ENCODE data around the gene PLIN3. TPM values are rescaled to one million over a fixed set of nuclear protein-coding genes. Genes with fewer than 3 reads are reported as not detected.

Gene PLIN3
- total and polyA plus RNA-seq, 2 of the 4 experiments (the other 2 are of a cell fraction), result 147 to 246 TPM

DNA sequence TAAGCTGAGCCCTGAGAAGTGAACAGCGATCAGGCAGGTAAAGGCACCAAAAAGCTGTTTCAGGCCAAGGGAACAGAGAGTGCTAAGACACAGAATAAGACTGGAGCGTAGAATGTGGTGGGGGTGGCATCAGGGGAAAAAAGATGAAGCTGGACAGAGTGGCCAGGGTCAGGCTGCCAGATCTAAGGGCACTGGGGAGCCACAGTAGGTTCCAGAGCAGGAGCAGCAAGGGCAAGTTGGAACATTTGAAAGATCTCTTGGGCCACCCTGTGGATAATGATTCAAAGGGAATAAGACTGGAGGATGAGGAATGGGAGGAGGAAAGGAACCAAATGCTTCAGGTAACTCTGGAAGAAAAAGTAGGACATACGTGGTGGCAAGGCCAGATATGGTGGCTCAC is 6.5 kb upstream of the PLIN3 start:
- Histone ChIP-seq H3K23ac (ENCODE audit: low read depth, low read length) (no peak overlapping the region), H3K27me3 (ENCODE audit: control insufficient read depth, insufficient read depth, low read length) (no peaks in the 10 kb centered on the region), H3K9me3 (ENCODE audit: control insufficient read depth, insufficient read depth, low read length) (no peaks in the 10 kb centered on the region), H4K20me1 (ENCODE audit: insufficient read depth, low read length) (no peaks in the 10 kb centered on the region), H2BK15ac (ENCODE audit: low read depth, low read length) (no peak overlapping the region), H2AK5ac (ENCODE audit: low read depth, low read length) (no peak overlapping the region; the same call in 1 of the 2 replicates), H3K36me3 (ENCODE audit: control insufficient read depth, insufficient read depth, low read length) (no peaks in the 10 kb centered on the region), H3K18ac (ENCODE audit: low read depth, low read length) (no peak overlapping the region), H3K27ac (ENCODE audit: insufficient read depth, low read length) (no peak overlapping the region), H4K8ac (ENCODE audit: low read depth in 2 of 2, low read length in 2 of 2) (no peak overlapping the region), H3K4ac (ENCODE audit: low read depth, low read length) (peak overlapping the region; percentile 26; the same call in 1 of the 2 replicates), H2BK20ac (ENCODE audit: low read depth, low read length) (no peak overlapping the region), H3K56ac (ENCODE audit: extremely low read depth, insufficient read depth, low read length) (no peak overlapping the region), H3K79me1 (ENCODE audit: low read depth in 1 of 2, low read length in 2 of 2) (peaks cover 0 to under 1% of the 10 kb centered on the region in 2 experiments; a peak in 1 of 4 replicates), H4K91ac (ENCODE audit: insufficient read depth, low read depth, low read length) (no peak overlapping the region), H3K4me1 (ENCODE audit: control insufficient read depth, insufficient read depth, low read length) (peaks cover 4% of the 10 kb centered on the region; the same call in 1 of the 2 replicates), H2AK9ac (replicated peaks; ENCODE audit: low read depth, low read length, poor library complexity) (no peak overlapping the region), H3K14ac (replicated peaks; ENCODE audit: low read depth, low read length) (no peak overlapping the region), H3K9me1 (ENCODE audit: insufficient read depth, low read length) (no peaks in the 10 kb centered on the region), H2BK120ac (ENCODE audit: low read depth, low read length) (no peak overlapping the region), H2AFZ (replicated peaks; ENCODE audit: low read length, poor library complexity) (no peak overlapping the region), H3K4me2 (ENCODE audit: low read depth, low read length) (no peak overlapping the region), H3K4me3 (ENCODE audit: insufficient read depth, low read depth, low read length) (no peak overlapping the region), H2BK5ac (ENCODE audit: low read depth, low read length, poor library complexity, severe bottlenecking) (no peak overlapping the region), H4K5ac (ENCODE audit: low read depth, low read length) (no peak overlapping the region), H3K9ac (ENCODE audit: low read depth, low read length) (no peak overlapping the region)
- dilution Hi-C loops (cut with HindIII; ENCODE audit: low sequenced_read_pairs, unreplicated experiment) (no loop called here), in situ Hi-C loops (cut with MboI; ENCODE audit: low sequenced_read_pairs) (loop anchor here (5.0 kb wide), 2 partner anchors 38 to 158 kb away; no protein-coding TSS in a partner anchor), intact Hi-C loops (cut with micrococcal nuclease) (no loop called here)
- 91% methylated on average over 3 of the region's 3 CpGs; no CpG with 5 or more reads in 1 of the 2 experiments for WGBS, 2 experiments (ENCODE audit: extremely low coverage in 2 of 2, insufficient read length in 1 of 2)
- no TSS peak for BruUV-seq (replicated peaks)
- ChIA-PET CTCF (no interaction called here), POLR2A (ENCODE audit: unreplicated experiment) (no interaction called here)
- ATAC-seq (ENCODE audit: low read depth) (no peak), DNase-seq (no peak)
- TF ChIP-seq RFX5 (IDR thresholded peaks at IDR 0.05; ENCODE audit: low read depth, low read length) (no peak), POLR2A (IDR thresholded peaks at IDR 0.05; ENCODE audit: low read depth, low read length) (no peak), RCOR1 (IDR thresholded peaks at IDR 0.05; ENCODE audit: insufficient replicate concordance, low read length) (no peak)
- TF ChIP-seq, protein P1, sequence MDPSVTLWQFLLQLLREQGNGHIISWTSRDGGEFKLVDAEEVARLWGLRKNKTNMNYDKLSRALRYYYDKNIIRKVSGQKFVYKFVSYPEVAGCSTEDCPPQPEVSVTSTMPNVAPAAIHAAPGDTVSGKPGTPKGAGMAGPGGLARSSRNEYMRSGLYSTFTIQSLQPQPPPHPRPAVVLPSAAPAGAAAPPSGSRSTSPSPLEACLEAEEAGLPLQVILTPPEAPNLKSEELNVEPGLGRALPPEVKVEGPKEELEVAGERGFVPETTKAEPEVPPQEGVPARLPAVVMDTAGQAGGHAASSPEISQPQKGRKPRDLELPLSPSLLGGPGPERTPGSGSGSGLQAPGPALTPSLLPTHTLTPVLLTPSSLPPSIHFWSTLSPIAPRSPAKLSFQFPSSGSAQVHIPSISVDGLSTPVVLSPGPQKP (IDR thresholded peaks at IDR 0.05; ENCODE audit: borderline replicate concordance, low read depth, low read length), result no peak

Measured in IMR-90 (cell line).